Measurements from ENCODE around the gene POMGNT2. TPM values are rescaled to one million over a fixed set of nuclear protein-coding genes. Genes with fewer than 3 reads are reported as not detected.
"Not testable (repeated sequence)": the region's sequence is repeated elsewhere in the genome, so short reads cannot be mapped to it uniquely, and the experiment has no call there.

Gene POMGNT2
- total and polyA plus RNA-seq, 3 donors from 2014 or later, result 33.2 to 45.7 (median 38.6) TPM

DNA sequence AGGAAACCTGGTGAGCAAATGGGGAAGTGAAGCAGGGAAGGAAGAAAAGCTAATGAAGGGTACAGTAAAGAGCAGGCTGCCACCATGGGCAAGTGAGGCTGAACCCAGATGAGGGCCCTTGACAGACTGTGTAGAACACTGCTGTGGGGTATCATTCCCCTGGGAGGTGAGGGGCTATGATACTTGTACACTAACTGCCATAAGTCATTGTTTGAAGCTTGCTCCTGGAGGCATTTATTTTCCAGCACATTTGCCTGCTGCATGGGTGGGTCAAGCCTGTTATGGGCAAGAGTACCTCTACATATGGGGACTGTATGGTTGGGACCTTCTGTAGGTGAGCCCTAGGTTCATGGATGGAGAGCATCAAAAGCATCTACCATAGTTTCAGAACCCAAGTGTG is 57.4 kb downstream of the POMGNT2 start:
- H3K36me3 ChIP-seq (ENCODE audit: low read depth, missing control alignments), result no peaks in the 10 kb centered on the region
- H3K27ac ChIP-seq, result no peak overlapping the region
- no peak for DNase-seq
- intact Hi-C loops (cut with DNase I; ENCODE audit: low total_unique reads), result no loop called here
- H3K27me3 ChIP-seq, result no peaks in the 10 kb centered on the region
- no peaks in the 10 kb centered on the region for H3K4me1 ChIP-seq
- H3K4me3 ChIP-seq, result no peak overlapping the region
- TF ChIP-seq, protein P1, sequence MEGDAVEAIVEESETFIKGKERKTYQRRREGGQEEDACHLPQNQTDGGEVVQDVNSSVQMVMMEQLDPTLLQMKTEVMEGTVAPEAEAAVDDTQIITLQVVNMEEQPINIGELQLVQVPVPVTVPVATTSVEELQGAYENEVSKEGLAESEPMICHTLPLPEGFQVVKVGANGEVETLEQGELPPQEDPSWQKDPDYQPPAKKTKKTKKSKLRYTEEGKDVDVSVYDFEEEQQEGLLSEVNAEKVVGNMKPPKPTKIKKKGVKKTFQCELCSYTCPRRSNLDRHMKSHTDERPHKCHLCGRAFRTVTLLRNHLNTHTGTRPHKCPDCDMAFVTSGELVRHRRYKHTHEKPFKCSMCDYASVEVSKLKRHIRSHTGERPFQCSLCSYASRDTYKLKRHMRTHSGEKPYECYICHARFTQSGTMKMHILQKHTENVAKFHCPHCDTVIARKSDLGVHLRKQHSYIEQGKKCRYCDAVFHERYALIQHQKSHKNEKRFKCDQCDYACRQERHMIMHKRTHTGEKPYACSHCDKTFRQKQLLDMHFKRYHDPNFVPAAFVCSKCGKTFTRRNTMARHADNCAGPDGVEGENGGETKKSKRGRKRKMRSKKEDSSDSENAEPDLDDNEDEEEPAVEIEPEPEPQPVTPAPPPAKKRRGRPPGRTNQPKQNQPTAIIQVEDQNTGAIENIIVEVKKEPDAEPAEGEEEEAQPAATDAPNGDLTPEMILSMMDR (IDR thresholded peaks at IDR 0.05), result no peak
- TF ChIP-seq POLR2A (IDR thresholded peaks at IDR 0.05), result no peak
- no peaks in the 10 kb centered on the region for H3K9me3 ChIP-seq

DNA sequence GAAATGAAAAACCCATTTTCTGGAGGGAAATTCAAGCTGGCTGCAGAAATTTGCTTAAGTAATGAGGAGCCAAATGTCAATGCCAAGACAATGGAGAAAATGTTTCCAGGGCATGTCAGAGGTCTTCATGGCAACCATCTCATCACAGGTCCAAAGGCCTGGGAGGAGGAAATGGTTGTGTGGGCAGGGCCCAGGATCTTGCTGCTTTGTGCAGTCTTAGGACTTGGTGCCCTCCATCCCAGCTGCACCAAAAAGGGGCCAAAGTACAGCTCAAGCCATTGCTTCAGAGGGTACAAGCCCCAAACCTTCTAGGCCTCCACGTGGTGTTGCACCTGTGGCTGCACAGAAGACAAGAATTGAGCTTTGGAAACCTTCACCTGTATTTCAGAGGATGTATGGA is 59.3 kb downstream of the POMGNT2 start:
- Histone ChIP-seq H3K36me3 (ENCODE audit: low read depth, missing control alignments) (no peaks in the 10 kb centered on the region), H3K4me3 (no peak overlapping the region), H3K4me1 (no peaks in the 10 kb centered on the region), H3K27ac (no peak overlapping the region), H3K27me3 (no peaks in the 10 kb centered on the region), H3K9me3 (no peaks in the 10 kb centered on the region)
- intact Hi-C loops (cut with DNase I; ENCODE audit: low total_unique reads), result no loop called here
- DNase-seq, result no peak
- TF ChIP-seq, protein P1 (IDR thresholded peaks at IDR 0.05), result no peak
- TF ChIP-seq POLR2A (IDR thresholded peaks at IDR 0.05), result no peak
- WGBS, 2 donors, result 33 to 65% methylated on average over 1 of the region's 1 CpG

DNA sequence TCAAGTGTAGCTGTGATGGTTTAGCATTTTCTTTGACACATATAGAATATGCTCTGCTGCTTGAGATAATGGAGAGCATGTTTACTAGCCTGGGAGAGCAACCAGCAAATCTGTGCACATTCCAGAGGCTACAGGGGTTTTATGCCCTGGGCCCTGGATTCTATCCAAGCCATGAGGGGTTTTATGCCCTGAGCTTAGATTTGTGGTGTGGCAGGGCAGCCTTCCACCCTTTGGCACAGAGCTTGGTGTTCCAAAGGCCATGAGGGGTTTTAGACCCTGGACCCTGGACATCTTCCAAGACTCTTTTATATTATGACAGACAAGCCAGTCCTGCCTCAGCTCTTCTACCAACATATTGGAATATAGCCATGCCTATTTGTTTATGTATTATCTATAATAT is 60.8 kb downstream of the POMGNT2 start:
- DNase-seq; H3K27ac ChIP-seq; intact Hi-C loops (cut with DNase I; ENCODE audit: low total_unique reads); H3K4me1 ChIP-seq; H3K4me3 ChIP-seq; H3K27me3 ChIP-seq; H3K9me3 ChIP-seq; H3K36me3 ChIP-seq (ENCODE audit: low read depth, missing control alignments): not testable (repeated sequence)

DNA sequence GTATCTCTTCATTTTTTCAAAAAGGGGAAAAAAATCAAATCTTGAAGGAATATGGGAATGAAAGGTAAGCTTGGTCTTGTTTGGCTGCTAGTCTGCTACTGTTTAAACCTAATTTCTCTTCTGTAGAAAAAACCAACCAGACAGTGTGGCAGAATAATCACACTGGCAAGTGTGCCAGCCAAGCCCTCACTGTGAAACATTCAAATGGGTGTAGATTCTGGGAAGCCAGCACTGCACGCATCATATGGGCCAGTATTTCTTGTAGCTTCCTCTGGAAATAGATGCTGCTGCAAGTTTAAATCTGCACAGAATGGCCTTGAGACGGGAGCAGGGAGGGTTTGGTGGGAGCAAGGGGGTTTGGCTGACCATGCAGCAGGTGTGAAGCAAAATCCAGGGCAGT is 62.1 kb downstream of the POMGNT2 start:
- TF ChIP-seq POLR2A (IDR thresholded peaks at IDR 0.05), result no peak
- TF ChIP-seq, protein P1 (IDR thresholded peaks at IDR 0.05), result no peak
- DNase-seq, result no peak
- H3K4me1 ChIP-seq, result no peaks in the 10 kb centered on the region
- no peak overlapping the region for H3K27ac ChIP-seq
- no peaks in the 10 kb centered on the region for H3K36me3 ChIP-seq (ENCODE audit: low read depth, missing control alignments)
- intact Hi-C loops (cut with DNase I; ENCODE audit: low total_unique reads), result no loop called here
- H3K27me3 ChIP-seq, result no peaks in the 10 kb centered on the region
- H3K9me3 ChIP-seq, result no peaks in the 10 kb centered on the region
- H3K4me3 ChIP-seq, result no peak overlapping the region
- 89 to 94% methylated on average over 2 of the region's 2 CpGs for WGBS, 2 donors

DNA sequence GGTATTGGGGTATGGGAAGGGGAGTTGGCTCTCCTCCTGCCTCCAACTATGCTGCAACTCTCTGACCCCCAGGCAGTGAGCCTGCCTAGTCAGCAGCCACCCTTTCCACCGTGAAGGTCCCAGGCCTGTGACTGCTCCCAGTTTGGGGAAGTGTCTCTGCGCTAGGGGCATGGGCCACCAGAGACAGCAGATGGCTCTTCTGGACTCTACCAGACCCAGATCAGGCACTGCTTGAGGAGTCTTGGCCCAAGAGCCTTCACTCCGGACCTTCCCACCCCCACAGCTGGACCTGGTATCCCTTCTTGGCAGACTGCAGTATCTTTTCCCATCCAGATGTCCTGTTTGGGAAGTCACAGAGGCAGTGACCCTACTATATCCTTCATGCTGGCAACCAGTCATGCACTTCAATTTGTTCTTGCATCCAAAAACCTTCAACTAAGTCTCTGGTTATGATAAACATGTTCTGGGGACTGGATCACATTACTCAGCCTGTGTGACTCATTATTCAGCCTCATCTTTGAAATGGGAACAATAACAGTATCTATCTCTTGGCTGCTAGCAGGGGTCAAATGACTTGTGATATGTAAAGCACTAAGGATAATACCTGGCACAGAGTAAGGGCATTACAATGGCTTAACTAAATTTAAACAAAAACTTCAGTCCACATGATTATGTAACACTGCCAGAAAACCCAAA is 62.7 kb downstream of the POMGNT2 start:
- no peak overlapping the region for H3K27ac ChIP-seq
- intact Hi-C loops (cut with DNase I; ENCODE audit: low total_unique reads), result no loop called here

More for the DNA sequence above, 62.7 kb downstream of the POMGNT2 start:
- TF ChIP-seq POLR2A (IDR thresholded peaks at IDR 0.05), result no peak
- TF ChIP-seq, protein P1 (IDR thresholded peaks at IDR 0.05), result no peak
- DNase-seq, result no peak
- no peaks in the 10 kb centered on the region for H3K36me3 ChIP-seq (ENCODE audit: low read depth, missing control alignments)
- WGBS, 2 donors, result 77 to 83% methylated on average over 2 to 3 of the region's 3 CpGs
- H3K9me3 ChIP-seq, result no peaks in the 10 kb centered on the region
- no peaks in the 10 kb centered on the region for H3K27me3 ChIP-seq
- no peak overlapping the region for H3K4me3 ChIP-seq
- H3K4me1 ChIP-seq, result no peaks in the 10 kb centered on the region

Data from testis (tissue), 3 donors.